Calu3 (cell line): ENCODE results near the gene SPON2. TPM values are rescaled to one million over a fixed set of nuclear protein-coding genes. Genes with fewer than 3 reads are reported as not detected.
"Not testable (repeated sequence)": the region's sequence is repeated elsewhere in the genome, so short reads cannot be mapped to it uniquely, and the experiment has no call there.

Experiments used
- BruUV-seq: library from RNA; stranded (reverse); fragments of 400-500 nt; replicated peaks from 2 replicates; lab custom pipeline; 2021; lab: Mats Ljungman, UMichigan
- CTCF ChIA-PET: fragments of 300-600 bp; sonication (Branson Sonifier 250); formaldehyde crosslinking; loops from one replicate; lab custom pipeline; 2022; ENCODE audit warnings: antibody characterized with exemption; lab: Charles Lee
- DNase-seq: peaks from one replicate; pipeline ENCODE4 v3.0.0; 2022
- H3K27ac Mint-ChIP-seq: one replicate; pipeline ENCODE4 v1.8.0; 2022; ENCODE audit warnings: mixed read lengths; ENCODE audit not compliant: unreplicated experiment
- H3K27me3 Mint-ChIP-seq: one replicate; pipeline ENCODE4 v1.8.0; 2022; ENCODE audit warnings: mixed read lengths; ENCODE audit not compliant: unreplicated experiment
- H3K36me3 Mint-ChIP-seq: one replicate; pipeline ENCODE4 v1.8.0; 2022; ENCODE audit warnings: mild to moderate bottlenecking, moderate library complexity, mixed read lengths; ENCODE audit not compliant: insufficient read depth, unreplicated experiment
- H3K4me1 Mint-ChIP-seq: one replicate; pipeline ENCODE4 v1.8.0; 2022; ENCODE audit warnings: mild to moderate bottlenecking, low read depth, mixed read lengths; ENCODE audit not compliant: unreplicated experiment
- H3K4me3 Mint-ChIP-seq: one replicate; pipeline ENCODE4 v1.8.0; 2022; ENCODE audit warnings: mild to moderate bottlenecking, low read depth, moderate library complexity, mixed read lengths; ENCODE audit not compliant: unreplicated experiment
- H3K9me3 Mint-ChIP-seq: one replicate; pipeline ENCODE4 v1.8.0; 2022; ENCODE audit warnings: low read depth, mixed read lengths; ENCODE audit not compliant: unreplicated experiment
- CTCF ChIP-seq: fragments of 200-600 bp; IDR thresholded peaks from one replicate; pipeline ENCODE4 v1.8.0; 2022; ENCODE audit warnings: antibody characterized with exemption; ENCODE audit not compliant: unreplicated experiment
- intact Hi-C: fragments of 100-400 bp; cut with micrococcal nuclease; formaldehyde crosslinking; loops from one replicate; pipeline ENCODE4 v1.10.0; 2022; ENCODE audit not compliant: unreplicated experiment
- total RNA-seq: library from RNA; stranded (reverse); gene quantifications from 2 replicates; pipeline ENCODE4 v1.2.3, GENCODE V29; 2022

The SPON2 gene
- total RNA-seq, 1 experiment from 2014 or later, result 2.2 TPM

- Mint-ChIP-seq H3K27me3 (peaks cover 35% of the 10 kb centered on the region), H3K36me3 (no peaks in the 10 kb centered on the region), H3K4me3 (no peak overlapping the region), H3K27ac (no peak overlapping the region), H3K4me1 (no peaks in the 10 kb centered on the region), H3K9me3 (no peaks in the 10 kb centered on the region)
- TF ChIP-seq CTCF, result no peak
- BruUV-seq, result no TSS peak
- intact Hi-C loops, result no loop called here
- CTCF ChIA-PET, result no interaction called here
- DNase-seq, result no peak
These were observed 36.3 kb downstream of the SPON2 start for GRCh38 chr4:1136048-1136447.

- H3K4me3 Mint-ChIP-seq, result no peak overlapping the region
- DNase-seq, result no peak
- no peak for TF ChIP-seq CTCF
- intact Hi-C loops, result no loop called here
- H3K27ac Mint-ChIP-seq, result no peak overlapping the region
- CTCF ChIA-PET, result interaction anchor here (1.4 kb wide), 1 partner anchor 12 kb away, joined by 3 read pairs; no protein-coding TSS in a partner anchor
- H3K4me1 Mint-ChIP-seq, result no peaks in the 10 kb centered on the region
- BruUV-seq, result no TSS peak
- H3K9me3 Mint-ChIP-seq, result no peaks in the 10 kb centered on the region
- peaks cover 20% of the 10 kb centered on the region for H3K27me3 Mint-ChIP-seq
- H3K36me3 Mint-ChIP-seq, result no peaks in the 10 kb centered on the region
These were observed 39.4 kb downstream of the SPON2 start for GRCh38 chr4:1133033-1133432.

- peaks cover 40% of the 10 kb centered on the region for H3K27me3 Mint-ChIP-seq
These were observed 41.8 kb downstream of the SPON2 start for GRCh38 chr4:1130316-1131186.

GRCh38 chr4:1126506-1126905 is 45.9 kb downstream of the SPON2 start:
- Mint-ChIP-seq H3K27me3 (peaks cover 26% of the 10 kb centered on the region), H3K4me3 (no peak overlapping the region), H3K4me1 (no peaks in the 10 kb centered on the region), H3K9me3 (no peaks in the 10 kb centered on the region), H3K27ac (no peak overlapping the region), H3K36me3 (no peaks in the 10 kb centered on the region)
- intact Hi-C loops, result no loop called here
- no TSS peak for BruUV-seq
- no peak for TF ChIP-seq CTCF
- no peak for DNase-seq
- CTCF ChIA-PET, result no interaction called here

More at GRCh38 chr4:1130316-1131186, 41.8 kb downstream of the SPON2 start:
- H3K9me3 Mint-ChIP-seq, result no peaks in the 10 kb centered on the region
- intact Hi-C loops, result no loop called here
- no TSS peak for BruUV-seq
- H3K4me1 Mint-ChIP-seq, result no peaks in the 10 kb centered on the region
- CTCF ChIA-PET, result no interaction called here
- H3K27ac Mint-ChIP-seq, result no peak overlapping the region
- H3K4me3 Mint-ChIP-seq, result no peak overlapping the region
- TF ChIP-seq CTCF, result peak; percentile 82
- peak; percentile 73 for DNase-seq
- no peaks in the 10 kb centered on the region for H3K36me3 Mint-ChIP-seq

GRCh38 chr4:1125466-1125865 is 46.9 kb downstream of the SPON2 start:
- H3K36me3 Mint-ChIP-seq, intact Hi-C loops, CTCF ChIA-PET, H3K4me3 Mint-ChIP-seq, H3K27ac Mint-ChIP-seq, H3K4me1 Mint-ChIP-seq, DNase-seq, H3K9me3 Mint-ChIP-seq, BruUV-seq: not testable (repeated sequence)
- H3K27me3 Mint-ChIP-seq, result peaks cover 26% of the 10 kb centered on the region
